ENCODE measurements around the gene NUDCD3.

- no peak for TF ChIP-seq POLR2AphosphoS5 (IDR thresholded peaks at IDR 0.05)
- TF ChIP-seq POLR2A (IDR thresholded peaks at IDR 0.05) = no peak
- TF ChIP-seq CTCF (IDR thresholded peaks at IDR 0.05) = no peak
Observed at GRCh38 chr7:44377134-44377463, 113.4 kb downstream of the NUDCD3 start.
